Ovary (tissue), 3 donors: ENCODE data around the gene RGPD4.

Experiments
- POLR2A ChIP-seq: fragments of 450-650 bp; IDR thresholded peaks from one replicate; pipeline ENCODE4 v1.6.1; 2017; ENCODE audit warnings: antibody characterized with exemption, mild to moderate bottlenecking, moderate library complexity
- TF ChIP-seq, protein P1 (sequence below), 3 donors: fragments of 450-650 bp in 2 of 3; fragments of 200-600 bp in 1 of 3; IDR thresholded peaks; one replicate each; pipeline versions ENCODE4 v1.5.1 to v1.8.0; 2016 to 2022; ENCODE audit warnings: antibody characterized with exemption in 3 of 3, mild to moderate bottlenecking in 1 of 3
- donor health status: DM: no; HTN: no; CAD: no.

DNA sequence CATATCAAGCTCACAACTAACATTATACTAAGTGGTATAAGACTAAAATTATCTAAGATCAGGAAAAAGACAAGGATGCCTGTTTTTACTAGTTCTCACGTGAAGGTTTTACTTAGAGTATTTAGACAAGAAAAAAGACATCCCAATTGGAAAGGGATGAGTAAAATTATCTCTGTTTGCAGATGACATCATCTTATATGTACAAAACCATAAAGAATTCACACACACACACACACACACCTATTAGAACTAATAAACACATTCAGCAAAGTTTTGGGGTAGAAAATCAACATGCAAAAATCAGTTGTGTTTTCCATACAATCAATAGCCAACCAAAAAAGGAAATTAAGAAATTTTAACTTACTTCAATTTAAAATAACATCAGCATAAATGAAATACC lies 35.9 kb upstream of the RGPD4 start:
- TF ChIP-seq POLR2A, result no peak
- TF ChIP-seq, protein P1, sequence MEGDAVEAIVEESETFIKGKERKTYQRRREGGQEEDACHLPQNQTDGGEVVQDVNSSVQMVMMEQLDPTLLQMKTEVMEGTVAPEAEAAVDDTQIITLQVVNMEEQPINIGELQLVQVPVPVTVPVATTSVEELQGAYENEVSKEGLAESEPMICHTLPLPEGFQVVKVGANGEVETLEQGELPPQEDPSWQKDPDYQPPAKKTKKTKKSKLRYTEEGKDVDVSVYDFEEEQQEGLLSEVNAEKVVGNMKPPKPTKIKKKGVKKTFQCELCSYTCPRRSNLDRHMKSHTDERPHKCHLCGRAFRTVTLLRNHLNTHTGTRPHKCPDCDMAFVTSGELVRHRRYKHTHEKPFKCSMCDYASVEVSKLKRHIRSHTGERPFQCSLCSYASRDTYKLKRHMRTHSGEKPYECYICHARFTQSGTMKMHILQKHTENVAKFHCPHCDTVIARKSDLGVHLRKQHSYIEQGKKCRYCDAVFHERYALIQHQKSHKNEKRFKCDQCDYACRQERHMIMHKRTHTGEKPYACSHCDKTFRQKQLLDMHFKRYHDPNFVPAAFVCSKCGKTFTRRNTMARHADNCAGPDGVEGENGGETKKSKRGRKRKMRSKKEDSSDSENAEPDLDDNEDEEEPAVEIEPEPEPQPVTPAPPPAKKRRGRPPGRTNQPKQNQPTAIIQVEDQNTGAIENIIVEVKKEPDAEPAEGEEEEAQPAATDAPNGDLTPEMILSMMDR (IDR thresholded peaks at IDR 0.05), result no peak
